Measurements from ENCODE around the gene SLC25A34.

SLC25A34 gene

GRCh38 chr1:15703562-15703961, 32.5 kb upstream of the SLC25A34 start:
- peak overlapping the region; percentile 85 for H3K27ac ChIP-seq (ENCODE audit: low read depth, low read length)
- no peaks in the 10 kb centered on the region for H3K36me3 ChIP-seq (ENCODE audit: control insufficient read depth, insufficient read depth, low read length)
- H3K4me1 ChIP-seq (ENCODE audit: control insufficient read depth, insufficient read depth, low read length), result peaks cover 14% of the 10 kb centered on the region
- no peak overlapping the region for H3K4me3 ChIP-seq (ENCODE audit: low read length)
- H3K9ac ChIP-seq (ENCODE audit: low read length), result no peak overlapping the region
- H3K27me3 ChIP-seq (ENCODE audit: control insufficient read depth, insufficient read depth, low read length), result no peaks in the 10 kb centered on the region

- Histone ChIP-seq H3K4me3 (ENCODE audit: low read length) (no peak overlapping the region), H3K9ac (ENCODE audit: low read length) (no peak overlapping the region), H3K27me3 (ENCODE audit: control insufficient read depth, insufficient read depth, low read length) (no peaks in the 10 kb centered on the region), H3K36me3 (ENCODE audit: control insufficient read depth, insufficient read depth, low read length) (no peaks in the 10 kb centered on the region), H3K4me1 (ENCODE audit: control insufficient read depth, insufficient read depth, low read length) (peaks cover 14% of the 10 kb centered on the region), H3K27ac (ENCODE audit: low read depth, low read length) (peak overlapping the region; percentile 85)
These were observed 31.4 kb upstream of the SLC25A34 start for GRCh38 chr1:15704526-15705183.

GRCh38 chr1:15705184-15705566, 30.9 kb upstream of the SLC25A34 start:
- Histone ChIP-seq H3K4me1 (ENCODE audit: control insufficient read depth, insufficient read depth, low read length) (peaks cover 14% of the 10 kb centered on the region), H3K4me3 (ENCODE audit: low read length) (no peak overlapping the region), H3K9ac (ENCODE audit: low read length) (no peak overlapping the region), H3K27ac (ENCODE audit: low read depth, low read length) (peak overlapping the region; percentile 85), H3K36me3 (ENCODE audit: control insufficient read depth, insufficient read depth, low read length) (no peaks in the 10 kb centered on the region), H3K27me3 (ENCODE audit: control insufficient read depth, insufficient read depth, low read length) (no peaks in the 10 kb centered on the region)

DNA sequence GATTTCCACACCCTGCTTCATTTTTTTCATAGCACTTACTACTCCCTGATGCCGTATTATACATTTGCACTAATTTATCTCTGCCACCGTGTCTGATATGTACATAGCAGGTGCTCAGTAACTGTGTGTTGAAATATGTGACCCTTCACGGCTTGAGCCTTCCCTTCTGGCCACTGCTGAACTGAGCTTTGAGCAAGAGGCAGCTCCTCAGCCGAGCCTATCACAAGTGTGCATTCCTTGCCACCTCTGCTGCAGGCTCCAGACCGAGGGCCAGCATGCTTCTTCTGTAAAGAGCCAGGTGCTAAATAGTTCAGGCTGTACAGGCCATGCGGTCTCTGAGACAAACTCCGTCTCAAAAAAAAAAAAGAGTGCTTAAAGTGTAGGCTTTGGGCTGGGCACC, 29.3 kb upstream of the SLC25A34 start:
- H3K27me3 ChIP-seq (ENCODE audit: control insufficient read depth, insufficient read depth, low read length), result no peaks in the 10 kb centered on the region
- H3K36me3 ChIP-seq (ENCODE audit: control insufficient read depth, insufficient read depth, low read length), result no peaks in the 10 kb centered on the region
- no peak overlapping the region for H3K27ac ChIP-seq (ENCODE audit: low read depth, low read length)
- no peak overlapping the region for H3K9ac ChIP-seq (ENCODE audit: low read length)
- H3K4me3 ChIP-seq (ENCODE audit: low read length), result no peak overlapping the region
- peaks cover 14% of the 10 kb centered on the region for H3K4me1 ChIP-seq (ENCODE audit: control insufficient read depth, insufficient read depth, low read length)

DNA sequence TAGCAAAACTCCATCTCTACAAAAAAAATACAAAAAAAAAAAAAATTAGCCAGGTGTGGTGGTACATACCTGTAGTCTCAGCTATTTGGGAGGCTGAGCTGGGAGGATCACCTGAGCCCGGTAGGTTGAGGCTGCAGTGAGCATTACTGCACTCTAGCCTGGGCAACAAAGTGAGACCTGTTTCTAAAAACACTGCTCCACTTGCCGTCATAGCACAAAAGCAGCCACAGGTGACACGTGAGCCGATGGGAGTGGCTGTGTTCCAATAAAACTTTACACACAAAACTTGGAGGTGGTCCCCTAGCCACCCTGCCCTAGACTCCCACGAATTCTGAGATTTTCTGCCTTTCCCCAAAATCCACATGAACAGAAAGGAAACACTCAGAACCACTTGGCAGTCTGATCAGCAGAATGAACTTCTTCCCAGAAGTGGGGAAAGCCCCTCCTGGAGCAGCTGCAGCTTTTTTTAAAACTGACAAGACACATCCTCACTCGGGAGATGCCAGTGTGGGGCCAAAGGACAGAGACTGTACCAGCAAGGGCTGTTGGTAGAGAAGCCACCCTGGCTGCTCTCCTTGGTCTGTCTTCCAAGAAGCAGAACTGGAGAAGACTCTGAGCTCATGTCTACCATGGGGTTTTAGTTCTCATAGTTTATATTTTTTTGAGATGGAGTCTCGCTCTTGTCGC, 28.7 kb upstream of the SLC25A34 start:
- Histone ChIP-seq H3K27ac (ENCODE audit: low read depth, low read length) (no peak overlapping the region), H3K36me3 (ENCODE audit: control insufficient read depth, insufficient read depth, low read length) (no peaks in the 10 kb centered on the region), H3K9ac (ENCODE audit: low read length) (no peak overlapping the region), H3K4me1 (ENCODE audit: control insufficient read depth, insufficient read depth, low read length) (peaks cover 14% of the 10 kb centered on the region), H3K27me3 (ENCODE audit: control insufficient read depth, insufficient read depth, low read length) (no peaks in the 10 kb centered on the region), H3K4me3 (ENCODE audit: low read length) (no peak overlapping the region)

- Histone ChIP-seq H3K36me3 (ENCODE audit: control insufficient read depth, insufficient read depth, low read length) (no peaks in the 10 kb centered on the region), H3K9ac (ENCODE audit: low read length) (no peak overlapping the region), H3K4me1 (ENCODE audit: control insufficient read depth, insufficient read depth, low read length) (peaks cover 7% of the 10 kb centered on the region), H3K27me3 (ENCODE audit: control insufficient read depth, insufficient read depth, low read length) (no peaks in the 10 kb centered on the region), H3K27ac (ENCODE audit: low read depth, low read length) (no peak overlapping the region), H3K4me3 (ENCODE audit: low read length) (no peak overlapping the region)
These were observed 27.4 kb upstream of the SLC25A34 start for GRCh38 chr1:15708486-15709137.

DNA sequence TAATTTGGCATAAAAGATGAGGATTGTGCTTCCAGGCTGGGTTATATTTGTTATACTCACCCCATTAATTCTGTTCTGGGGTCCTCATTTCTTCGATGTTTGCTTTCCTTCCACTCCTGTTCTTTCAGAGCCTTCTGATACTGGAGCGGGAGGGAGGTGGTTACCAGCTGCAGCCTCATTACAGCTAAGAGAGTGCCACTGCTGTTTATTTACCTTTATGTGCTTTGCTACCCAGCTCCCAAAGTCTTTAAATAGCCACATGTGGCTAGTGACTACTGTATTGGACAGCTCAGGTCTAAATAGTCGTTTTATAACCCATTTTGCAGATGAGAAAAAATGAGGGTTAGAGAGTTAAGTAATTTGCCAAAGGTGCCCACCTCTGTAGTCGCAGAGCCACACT, 26.8 kb upstream of the SLC25A34 start:
- H3K36me3 ChIP-seq (ENCODE audit: control insufficient read depth, insufficient read depth, low read length), result no peaks in the 10 kb centered on the region
- no peak overlapping the region for H3K9ac ChIP-seq (ENCODE audit: low read length)
- no peaks in the 10 kb centered on the region for H3K27me3 ChIP-seq (ENCODE audit: control insufficient read depth, insufficient read depth, low read length)
- H3K4me3 ChIP-seq (ENCODE audit: low read length), result no peak overlapping the region
- H3K27ac ChIP-seq (ENCODE audit: low read depth, low read length), result no peak overlapping the region
- H3K4me1 ChIP-seq (ENCODE audit: control insufficient read depth, insufficient read depth, low read length), result peaks cover 4% of the 10 kb centered on the region

DNA sequence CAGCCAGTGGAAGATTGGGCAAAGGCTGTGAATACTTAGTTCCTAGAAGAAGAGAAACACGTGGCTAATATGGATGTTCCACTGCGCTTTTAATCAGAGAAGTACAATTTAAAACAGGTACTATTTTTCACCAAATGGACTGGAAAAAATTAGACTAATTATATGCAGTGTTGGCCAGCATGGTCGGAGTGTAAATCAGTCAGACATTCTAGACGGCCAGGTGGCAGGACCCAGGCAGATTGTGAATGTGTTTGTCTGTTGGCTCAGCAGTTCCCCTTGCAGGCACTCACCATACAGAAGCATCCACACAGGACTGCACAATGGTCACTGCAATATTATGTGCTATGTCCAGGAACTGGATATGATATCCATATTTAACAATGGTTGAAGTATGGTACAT, 23.9 kb upstream of the SLC25A34 start:
- Histone ChIP-seq H3K9ac (ENCODE audit: low read length) (no peak overlapping the region), H3K27ac (ENCODE audit: low read depth, low read length) (no peak overlapping the region), H3K4me1 (ENCODE audit: control insufficient read depth, insufficient read depth, low read length) (peaks cover 13% of the 10 kb centered on the region), H3K27me3 (ENCODE audit: control insufficient read depth, insufficient read depth, low read length) (no peaks in the 10 kb centered on the region), H3K4me3 (ENCODE audit: low read length) (no peak overlapping the region), H3K36me3 (ENCODE audit: control insufficient read depth, insufficient read depth, low read length) (peaks cover 7% of the 10 kb centered on the region)

DNA sequence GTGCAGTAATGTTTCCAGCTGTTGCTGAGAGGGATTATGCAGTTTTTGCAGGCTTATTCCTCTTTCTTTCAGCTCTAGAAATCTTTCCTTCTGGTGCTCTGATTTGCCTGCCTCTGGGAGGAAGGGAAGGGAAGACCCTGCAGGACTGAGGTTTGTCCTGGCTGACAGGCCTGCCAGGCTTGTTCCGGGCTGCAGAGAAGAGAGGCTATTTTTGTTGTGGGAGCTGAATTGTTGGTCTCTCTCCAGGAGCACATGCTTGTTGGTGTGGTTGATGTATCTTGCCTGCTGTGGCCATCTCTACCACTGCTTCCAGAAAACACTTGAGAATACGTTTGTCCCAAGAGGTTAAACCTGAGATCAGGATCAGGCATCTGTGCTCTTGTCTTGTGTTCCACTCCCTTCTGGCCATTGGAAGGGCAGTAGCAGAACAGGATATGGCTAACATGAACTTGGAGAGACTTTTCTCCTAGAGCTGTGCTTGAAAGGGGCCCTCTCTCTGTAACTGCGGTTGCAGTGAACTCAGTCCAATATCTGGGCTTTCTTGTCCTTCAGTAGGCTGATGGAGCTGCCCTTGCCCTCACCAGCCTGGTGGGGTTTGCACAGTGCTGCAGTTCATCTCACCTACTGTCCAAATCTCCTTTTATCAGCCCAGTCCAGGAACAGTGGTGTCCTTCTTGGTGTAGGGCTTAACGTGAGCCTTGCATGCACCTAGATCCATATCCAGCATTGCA, 21.5 kb upstream of the SLC25A34 start:
- Histone ChIP-seq H3K36me3 (ENCODE audit: control insufficient read depth, insufficient read depth, low read length) (peaks cover 18% of the 10 kb centered on the region), H3K27ac (ENCODE audit: low read depth, low read length) (peak overlapping the region; percentile 60), H3K4me3 (ENCODE audit: low read length) (no peak overlapping the region), H3K4me1 (ENCODE audit: control insufficient read depth, insufficient read depth, low read length) (peaks cover 23% of the 10 kb centered on the region), H3K9ac (ENCODE audit: low read length) (no peak overlapping the region), H3K27me3 (ENCODE audit: control insufficient read depth, insufficient read depth, low read length) (no peaks in the 10 kb centered on the region)

GRCh38 chr1:15717418-15718125, 18.5 kb upstream of the SLC25A34 start:
- Histone ChIP-seq H3K9ac (ENCODE audit: low read length) (no peak overlapping the region), H3K4me1 (ENCODE audit: control insufficient read depth, insufficient read depth, low read length) (peaks cover 23% of the 10 kb centered on the region), H3K4me3 (ENCODE audit: low read length) (no peak overlapping the region), H3K27ac (ENCODE audit: low read depth, low read length) (peak overlapping the region; percentile 68), H3K36me3 (ENCODE audit: control insufficient read depth, insufficient read depth, low read length) (peaks cover 31% of the 10 kb centered on the region), H3K27me3 (ENCODE audit: control insufficient read depth, insufficient read depth, low read length) (no peaks in the 10 kb centered on the region)

DNA sequence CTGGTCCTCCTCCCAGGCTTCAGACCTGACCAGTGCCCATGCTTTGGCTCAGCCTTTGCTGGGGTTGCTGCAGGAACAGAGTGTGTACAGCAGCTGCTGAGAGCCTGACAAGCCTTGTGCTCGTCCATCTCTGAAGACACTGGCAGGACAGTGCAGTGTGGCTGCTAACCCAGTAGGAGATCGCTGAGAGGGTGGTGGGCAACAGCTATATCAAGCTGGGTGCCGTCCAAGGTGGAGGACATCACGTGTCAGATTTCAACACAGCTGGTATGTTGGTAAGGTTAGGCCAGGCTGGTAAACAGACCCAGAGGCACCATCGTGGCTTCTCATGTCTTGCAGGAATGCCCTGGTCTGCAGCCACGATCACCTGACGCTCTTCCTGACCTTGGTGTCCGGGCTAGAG, 17.9 kb upstream of the SLC25A34 start:
- Histone ChIP-seq H3K27me3 (ENCODE audit: control insufficient read depth, insufficient read depth, low read length) (no peaks in the 10 kb centered on the region), H3K4me1 (ENCODE audit: control insufficient read depth, insufficient read depth, low read length) (peaks cover 27% of the 10 kb centered on the region), H3K36me3 (ENCODE audit: control insufficient read depth, insufficient read depth, low read length) (peaks cover 35% of the 10 kb centered on the region), H3K4me3 (ENCODE audit: low read length) (no peak overlapping the region), H3K9ac (ENCODE audit: low read length) (no peak overlapping the region), H3K27ac (ENCODE audit: low read depth, low read length) (peak overlapping the region; percentile 68)
